ENCODE measurements around the gene TRUB2.

- TF ChIP-seq PATZ1 (CRISPR knock-in tag; IDR thresholded peaks at IDR 0.05; ENCODE audit: borderline replicate concordance) (no peak), GLIS3 (CRISPR knock-in tag; IDR thresholded peaks at IDR 0.05) (no peak), ARNTL (CRISPR knock-in tag; IDR thresholded peaks at IDR 0.05; ENCODE audit: borderline replicate concordance, low read depth) (no peak), OSR1 (CRISPR knock-in tag; IDR thresholded peaks at IDR 0.05) (no peak), ZNF70 (CRISPR knock-in tag; IDR thresholded peaks at IDR 0.05) (no peak), CSRNP3 (CRISPR knock-in tag; IDR thresholded peaks at IDR 0.05) (no peak), RARB (CRISPR knock-in tag; IDR thresholded peaks at IDR 0.05) (no peak), TOX (CRISPR knock-in tag; IDR thresholded peaks at IDR 0.05; ENCODE audit: borderline replicate concordance) (no peak), SNAI2 (CRISPR knock-in tag; IDR thresholded peaks at IDR 0.05) (no peak), ZFP3 (CRISPR knock-in tag; IDR thresholded peaks at IDR 0.05) (no peak), TCF4 (CRISPR knock-in tag; IDR thresholded peaks at IDR 0.05; ENCODE audit: borderline replicate concordance) (no peak)
These were observed 20.9 kb upstream of the TRUB2 start for GRCh38 chr9:128342971-128343680.

All from SK-N-SH treated with all-trans-retinoic acid at 6 μM for 48 hours (cell line).